ENCODE results near the gene DDIT3.
A peak's percentile ranks its signal among the peaks of the same experiment; 100 is the strongest.

DDIT3 gene

DNA sequence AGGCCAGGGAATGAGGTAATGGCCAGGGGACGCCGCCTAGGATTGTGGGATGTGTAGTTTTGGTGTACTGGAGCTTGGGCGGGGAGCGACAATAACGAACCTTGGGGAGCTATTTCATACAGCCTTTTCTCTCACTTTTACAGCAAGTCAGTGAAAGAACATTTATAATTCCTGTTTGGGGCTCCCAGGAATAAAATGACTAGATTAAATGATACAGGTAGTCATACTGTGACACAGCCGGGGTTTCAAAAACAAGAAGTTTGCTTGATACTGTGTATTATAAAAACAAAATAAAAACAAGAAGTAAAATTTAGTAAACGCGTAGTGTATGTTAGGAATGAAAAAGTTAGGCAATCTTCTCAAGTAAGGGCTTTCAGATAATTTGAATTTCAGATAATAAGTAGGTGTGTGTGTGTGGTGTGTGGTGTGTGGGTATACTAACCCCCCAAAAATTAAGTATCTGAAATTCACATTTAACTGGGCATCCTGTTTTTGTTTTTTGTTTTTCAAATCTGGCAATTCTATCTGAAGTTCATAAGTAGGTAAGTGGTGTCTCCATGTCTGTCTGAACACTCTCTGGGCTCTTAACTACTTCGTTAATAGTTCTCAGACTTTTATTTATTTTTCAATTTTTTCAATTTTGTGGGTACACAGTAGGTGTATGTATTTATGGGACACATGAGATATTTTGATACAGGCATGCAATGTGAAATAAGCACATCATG lies 27.1 kb upstream of the DDIT3 start:
- H3K27me3 ChIP-seq (ENCODE audit: insufficient read depth, low read length), result peaks cover 25% of the 10 kb centered on the region; the same call in 1 of the 2 replicates
- H3K4me1 ChIP-seq (ENCODE audit: insufficient read depth, low read length), result peaks cover 32% of the 10 kb centered on the region
- 34% methylated on average over 5 of the region's 9 CpGs for WGBS
- H3K9ac ChIP-seq (ENCODE audit: low read depth, low read length), result no peak overlapping the region
- H3K36me3 ChIP-seq (ENCODE audit: insufficient read depth, low read length), result 0 out of 2 replicates have a peak, but pooled peaks cover 8% of the 10 kb centered on the region
- H3K4me3 ChIP-seq (ENCODE audit: low read length), result peak overlapping the region; percentile 81
- no peak overlapping the region for H3K27ac ChIP-seq (ENCODE audit: low read depth, low read length)
- no peaks in the 10 kb centered on the region for H3K9me3 ChIP-seq (ENCODE audit: insufficient read depth, low read depth, low read length)

DNA sequence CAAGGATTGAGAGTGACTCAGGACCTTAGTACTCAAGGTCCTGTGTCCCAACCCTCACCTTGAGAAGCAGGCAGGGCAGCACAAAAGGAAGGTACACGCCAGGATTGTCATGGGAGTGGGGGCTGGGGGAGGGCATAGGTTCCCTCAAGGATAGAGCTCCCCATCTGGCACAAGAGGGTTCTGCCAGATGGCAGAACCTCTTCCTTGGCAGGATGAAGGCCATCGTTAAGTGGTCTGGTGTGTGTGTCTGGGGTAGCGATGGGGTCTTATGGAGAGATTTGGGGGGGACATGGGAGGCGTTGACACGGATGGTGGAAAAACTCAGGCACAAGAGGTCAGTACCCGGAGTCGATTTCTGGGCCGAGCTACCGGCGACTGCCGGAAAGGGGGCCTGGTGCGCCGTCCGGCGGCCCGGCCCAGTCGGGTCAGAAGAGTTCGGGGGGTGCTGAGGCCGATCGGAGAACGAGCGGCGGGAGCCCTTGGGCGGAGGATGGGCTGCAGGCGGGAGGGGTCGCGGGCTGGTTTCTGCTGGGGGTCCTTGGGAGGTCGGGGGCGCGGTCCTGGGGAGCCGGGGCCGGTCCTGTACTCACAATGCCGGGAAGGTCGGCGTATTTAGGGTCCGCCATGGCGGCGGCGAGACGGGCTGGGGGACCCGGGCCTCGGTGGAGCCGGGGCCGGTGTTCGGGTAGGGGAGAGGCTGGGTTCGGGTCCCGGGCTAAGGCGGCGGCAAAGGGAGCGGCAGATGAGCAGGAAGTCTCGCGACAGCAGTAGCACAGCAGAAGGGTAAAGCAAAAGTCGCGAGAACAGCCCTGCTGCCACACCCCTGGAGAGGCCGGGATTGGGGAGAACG lies 26.3 kb upstream of the DDIT3 start, which contains the start of gene DCTN2:
Gene DCTN2 (minus strand): TSS at position 755 of the 850 bp plus-strand sequence. CDS start 129 bp downstream, at position 626.
- peak within 1 kb of the TSS; percentile 84 for H3K9ac ChIP-seq (ENCODE audit: low read depth, low read length)
- peaks cover 16% of the 10 kb centered on the region; the same call in 1 of the 2 replicates for H3K36me3 ChIP-seq (ENCODE audit: insufficient read depth, low read length)
- peaks cover 24% of the 10 kb centered on the region for H3K4me1 ChIP-seq (ENCODE audit: insufficient read depth, low read length)
- peak within 1 kb of the TSS; percentile 27; the same call in 1 of the 2 replicates for H3K27ac ChIP-seq (ENCODE audit: low read depth, low read length)
- peak within 1 kb of the TSS; percentile 81 for H3K4me3 ChIP-seq (ENCODE audit: low read length)
- 1% methylated on average over 56 of the region's 56 CpGs for WGBS
- H3K9me3 ChIP-seq (ENCODE audit: insufficient read depth, low read depth, low read length), result no peaks in the 10 kb centered on the region
- H3K27me3 ChIP-seq (ENCODE audit: insufficient read depth, low read length), result peaks cover 25% of the 10 kb centered on the region; the same call in 1 of the 2 replicates

- Histone ChIP-seq H3K9me3 (ENCODE audit: insufficient read depth, low read depth, low read length) (no peaks in the 10 kb centered on the region), H3K9ac (ENCODE audit: low read depth, low read length) (peak overlapping the region; percentile 84), H3K27me3 (ENCODE audit: insufficient read depth, low read length) (peaks cover 25% of the 10 kb centered on the region; the same call in 1 of the 2 replicates), H3K27ac (ENCODE audit: low read depth, low read length) (no peak overlapping the region), H3K4me1 (ENCODE audit: insufficient read depth, low read length) (peaks cover 22% of the 10 kb centered on the region), H3K4me3 (ENCODE audit: low read length) (peak overlapping the region; percentile 81), H3K36me3 (ENCODE audit: insufficient read depth, low read length) (peaks cover 22% of the 10 kb centered on the region)
- WGBS, result 59% methylated on average over 15 of the region's 15 CpGs
Observed at GRCh38 chr12:57545809-57546437, 25.6 kb upstream of the DDIT3 start.

- peaks cover 11% of the 10 kb centered on the region; the same call in 1 of the 2 replicates for H3K27me3 ChIP-seq (ENCODE audit: insufficient read depth, low read length)
- 93% methylated on average over 2 of the region's 2 CpGs for WGBS
- no peak overlapping the region for H3K4me3 ChIP-seq (ENCODE audit: low read length)
- H3K27ac ChIP-seq (ENCODE audit: low read depth, low read length), result no peak overlapping the region
- no peak overlapping the region for H3K9ac ChIP-seq (ENCODE audit: low read depth, low read length)
- H3K36me3 ChIP-seq (ENCODE audit: insufficient read depth, low read length), result peaks cover 43% of the 10 kb centered on the region
- no peaks in the 10 kb centered on the region for H3K9me3 ChIP-seq (ENCODE audit: insufficient read depth, low read depth, low read length)
- peaks cover 10% of the 10 kb centered on the region for H3K4me1 ChIP-seq (ENCODE audit: insufficient read depth, low read length)
Observed at GRCh38 chr12:57543581-57543980, 23.3 kb upstream of the DDIT3 start.

DNA sequence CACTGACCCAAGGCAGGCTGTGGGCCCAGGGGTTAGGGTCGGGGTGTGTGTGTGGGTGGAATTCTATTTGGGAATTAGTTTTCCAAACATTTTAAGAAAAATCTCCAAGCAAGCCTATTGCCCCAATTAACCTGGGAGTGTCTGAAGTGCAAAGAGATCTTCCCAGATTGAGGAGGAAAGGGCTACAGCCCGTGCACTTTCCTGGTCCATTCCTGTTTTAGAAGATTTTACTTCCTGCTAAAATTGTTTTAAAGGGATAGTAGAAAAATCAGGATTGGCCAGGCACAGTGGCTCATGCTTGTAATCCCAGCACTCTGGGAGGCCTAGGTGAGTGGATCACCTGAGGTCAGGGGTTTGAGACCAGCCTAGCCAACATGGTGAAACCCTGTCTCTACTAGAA lies 21.4 kb upstream of the DDIT3 start:
- Histone ChIP-seq H3K9me3 (ENCODE audit: insufficient read depth, low read depth, low read length) (no peaks in the 10 kb centered on the region), H3K9ac (ENCODE audit: low read depth, low read length) (no peak overlapping the region), H3K4me1 (ENCODE audit: insufficient read depth, low read length) (peaks cover 8% of the 10 kb centered on the region), H3K27me3 (ENCODE audit: insufficient read depth, low read length) (no peaks in the 10 kb centered on the region), H3K36me3 (ENCODE audit: insufficient read depth, low read length) (peaks cover 51% of the 10 kb centered on the region), H3K4me3 (ENCODE audit: low read length) (no peak overlapping the region), H3K27ac (ENCODE audit: low read depth, low read length) (no peak overlapping the region)
- WGBS, result 93% methylated on average over 2 of the region's 2 CpGs

GRCh38 chr12:57541001-57541400 lies 20.7 kb upstream of the DDIT3 start:
- Histone ChIP-seq H3K27ac (ENCODE audit: low read depth, low read length) (no peak overlapping the region), H3K4me1 (ENCODE audit: insufficient read depth, low read length) (peaks cover 10% of the 10 kb centered on the region; the same call in 1 of the 2 replicates), H3K36me3 (ENCODE audit: insufficient read depth, low read length) (peaks cover 51% of the 10 kb centered on the region), H3K27me3 (ENCODE audit: insufficient read depth, low read length) (no peaks in the 10 kb centered on the region), H3K9me3 (ENCODE audit: insufficient read depth, low read depth, low read length) (no peaks in the 10 kb centered on the region), H3K9ac (ENCODE audit: low read depth, low read length) (no peak overlapping the region), H3K4me3 (ENCODE audit: low read length) (no peak overlapping the region)
- WGBS, result 80% methylated on average over 2 of the region's 2 CpGs

- no peaks in the 10 kb centered on the region for H3K9me3 ChIP-seq (ENCODE audit: insufficient read depth, low read depth, low read length)
- H3K9ac ChIP-seq (ENCODE audit: low read depth, low read length), result no peak overlapping the region
- H3K36me3 ChIP-seq (ENCODE audit: insufficient read depth, low read length), result peaks cover 57% of the 10 kb centered on the region
- no peak overlapping the region for H3K27ac ChIP-seq (ENCODE audit: low read depth, low read length)
- 90% methylated on average over 5 of the region's 5 CpGs for WGBS
- H3K4me1 ChIP-seq (ENCODE audit: insufficient read depth, low read length), result 0 out of 2 replicates have a peak, but pooled peaks cover 6% of the 10 kb centered on the region
- H3K4me3 ChIP-seq (ENCODE audit: low read length), result no peak overlapping the region
- no peaks in the 10 kb centered on the region for H3K27me3 ChIP-seq (ENCODE audit: insufficient read depth, low read length)
Observed at GRCh38 chr12:57539134-57539768, 18.9 kb upstream of the DDIT3 start.

DNA sequence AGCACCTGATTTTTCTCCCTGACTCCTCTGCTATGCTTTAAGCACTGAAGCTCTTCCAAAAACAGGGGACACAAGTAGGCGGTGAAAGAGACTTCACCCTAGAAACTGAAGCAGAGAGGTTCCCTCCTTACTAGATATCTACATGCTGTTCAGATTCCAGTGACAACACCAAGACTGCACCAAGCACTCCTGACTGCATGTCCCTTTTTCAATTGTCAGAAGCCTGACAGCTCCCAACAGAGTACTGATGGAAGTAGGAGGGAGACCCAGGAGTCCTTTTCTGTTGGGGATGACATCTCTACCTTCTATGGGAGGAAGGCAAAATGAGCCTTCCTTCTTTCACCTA lies 16.3 kb upstream of the DDIT3 start:
- WGBS, result 96% methylated on average over 1 of the region's 1 CpG
- Histone ChIP-seq H3K27me3 (ENCODE audit: insufficient read depth, low read length) (no peaks in the 10 kb centered on the region), H3K4me3 (ENCODE audit: low read length) (no peak overlapping the region), H3K9ac (ENCODE audit: low read depth, low read length) (no peak overlapping the region), H3K27ac (ENCODE audit: low read depth, low read length) (no peak overlapping the region), H3K9me3 (ENCODE audit: insufficient read depth, low read depth, low read length) (no peaks in the 10 kb centered on the region), H3K36me3 (ENCODE audit: insufficient read depth, low read length) (peaks cover 73% of the 10 kb centered on the region), H3K4me1 (ENCODE audit: insufficient read depth, low read length) (0 out of 2 replicates have a peak, but pooled peaks cover 6% of the 10 kb centered on the region)

- WGBS, result 63% methylated on average over 6 of the region's 6 CpGs
- no peaks in the 10 kb centered on the region for H3K27me3 ChIP-seq (ENCODE audit: insufficient read depth, low read length)
- H3K4me1 ChIP-seq (ENCODE audit: insufficient read depth, low read length), result 0 out of 2 replicates have a peak, but pooled peaks cover 6% of the 10 kb centered on the region
- no peak overlapping the region for H3K9ac ChIP-seq (ENCODE audit: low read depth, low read length)
- H3K27ac ChIP-seq (ENCODE audit: low read depth, low read length), result no peak overlapping the region
- H3K4me3 ChIP-seq (ENCODE audit: low read length), result no peak overlapping the region
- no peaks in the 10 kb centered on the region for H3K9me3 ChIP-seq (ENCODE audit: insufficient read depth, low read depth, low read length)
- H3K36me3 ChIP-seq (ENCODE audit: insufficient read depth, low read length), result peaks cover 74% of the 10 kb centered on the region
Observed at GRCh38 chr12:57535764-57536596, 15.7 kb upstream of the DDIT3 start.

DNA sequence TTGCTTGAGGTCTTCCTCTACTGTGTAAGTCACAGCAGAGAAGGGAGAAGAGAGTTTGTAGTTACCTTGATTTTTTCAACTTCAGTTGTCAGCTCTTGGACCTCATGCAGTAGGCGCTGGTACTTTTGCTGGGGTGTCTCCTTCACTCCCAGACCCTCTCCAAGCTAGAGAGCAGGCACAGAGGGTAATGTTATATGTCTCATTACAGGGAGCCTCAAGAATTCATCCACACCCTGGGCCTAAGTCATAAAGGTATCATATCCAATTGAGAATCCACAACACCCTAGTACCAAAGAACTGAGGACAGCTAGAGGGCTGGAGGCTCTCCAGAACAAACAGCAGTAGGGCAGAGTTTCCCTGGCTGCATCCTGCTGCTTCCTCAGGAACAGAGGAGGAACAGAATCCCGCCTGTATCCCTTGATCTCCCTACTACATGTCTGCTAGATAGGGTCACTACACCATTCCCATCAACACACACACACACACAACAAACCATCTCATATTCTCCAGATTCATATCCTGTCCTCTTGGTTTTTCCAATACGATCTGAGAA lies 14.8 kb upstream of the DDIT3 start:
- Histone ChIP-seq H3K36me3 (ENCODE audit: insufficient read depth, low read length) (peaks cover 74% of the 10 kb centered on the region), H3K9me3 (ENCODE audit: insufficient read depth, low read depth, low read length) (no peaks in the 10 kb centered on the region), H3K4me1 (ENCODE audit: insufficient read depth, low read length) (0 out of 2 replicates have a peak, but pooled peaks cover 6% of the 10 kb centered on the region), H3K27ac (ENCODE audit: low read depth, low read length) (no peak overlapping the region), H3K9ac (ENCODE audit: low read depth, low read length) (no peak overlapping the region), H3K27me3 (ENCODE audit: insufficient read depth, low read length) (no peaks in the 10 kb centered on the region), H3K4me3 (ENCODE audit: low read length) (no peak overlapping the region)
- 94% methylated on average over 3 of the region's 3 CpGs for WGBS
